ENCODE measurements around the gene BHLHE23.

DNA sequence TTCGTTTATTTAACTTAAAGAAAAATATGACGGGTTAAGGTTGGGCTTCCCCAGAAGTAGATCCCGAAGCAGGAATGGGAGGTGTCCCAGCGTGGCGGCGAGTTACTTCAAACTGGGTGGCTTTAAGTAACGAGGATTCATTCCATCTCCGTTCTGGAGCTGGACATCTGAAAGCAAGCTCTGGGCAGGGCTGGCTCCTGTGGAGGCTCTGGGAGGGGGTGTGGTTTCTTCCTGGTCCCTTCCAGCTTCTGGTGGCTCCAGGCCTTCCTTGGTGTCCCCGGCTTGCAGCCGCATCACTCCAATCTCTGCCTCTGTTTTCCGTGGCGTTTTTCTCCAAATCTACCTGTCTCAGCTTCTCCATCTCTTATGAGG is 47.3 kb upstream of the BHLHE23 start:
- TF ChIP-seq, protein P1, sequence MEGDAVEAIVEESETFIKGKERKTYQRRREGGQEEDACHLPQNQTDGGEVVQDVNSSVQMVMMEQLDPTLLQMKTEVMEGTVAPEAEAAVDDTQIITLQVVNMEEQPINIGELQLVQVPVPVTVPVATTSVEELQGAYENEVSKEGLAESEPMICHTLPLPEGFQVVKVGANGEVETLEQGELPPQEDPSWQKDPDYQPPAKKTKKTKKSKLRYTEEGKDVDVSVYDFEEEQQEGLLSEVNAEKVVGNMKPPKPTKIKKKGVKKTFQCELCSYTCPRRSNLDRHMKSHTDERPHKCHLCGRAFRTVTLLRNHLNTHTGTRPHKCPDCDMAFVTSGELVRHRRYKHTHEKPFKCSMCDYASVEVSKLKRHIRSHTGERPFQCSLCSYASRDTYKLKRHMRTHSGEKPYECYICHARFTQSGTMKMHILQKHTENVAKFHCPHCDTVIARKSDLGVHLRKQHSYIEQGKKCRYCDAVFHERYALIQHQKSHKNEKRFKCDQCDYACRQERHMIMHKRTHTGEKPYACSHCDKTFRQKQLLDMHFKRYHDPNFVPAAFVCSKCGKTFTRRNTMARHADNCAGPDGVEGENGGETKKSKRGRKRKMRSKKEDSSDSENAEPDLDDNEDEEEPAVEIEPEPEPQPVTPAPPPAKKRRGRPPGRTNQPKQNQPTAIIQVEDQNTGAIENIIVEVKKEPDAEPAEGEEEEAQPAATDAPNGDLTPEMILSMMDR (IDR thresholded peaks at IDR 0.05), result no peak
- TF ChIP-seq POLR2A (IDR thresholded peaks at IDR 0.05), result no peak

Data from uterus (tissue), 2 donors.